OCI-LY3 (cell line): ENCODE measurements around the gene OR4D6.

ENCODE experiments used
- H2AFZ ChIP-seq: fragments of 200-600, 300-600 bp; shearing (Covaris generic); 2 replicates; pipeline ENCODE4 v1.6.0; 2014; ENCODE audit warnings: antibody characterized with exemption, low read depth, low read length
- H3K27ac ChIP-seq: fragments of 200-600, 300-600 bp; sonication (generic); 2 replicates; pipeline ENCODE4 v1.5.1; 2014; ENCODE audit warnings: mild to moderate bottlenecking, low read length, moderate library complexity, mixed read lengths
- H3K27me3 ChIP-seq: fragments of 200-600, 300-600 bp; sonication (generic); 2 replicates; pipeline ENCODE4 v1.6.1; 2014; ENCODE audit warnings: low read depth, low read length, mixed read lengths
- H3K36me3 ChIP-seq: fragments of 200-600, 300-600 bp; sonication (generic); replicated peaks from 2 replicates; pipeline ENCODE3; 2014; ENCODE audit warnings: low read depth, low read length, mixed read lengths
- H3K4me1 ChIP-seq: fragments of 300-600, 200-600 bp; sonication (generic); 2 replicates; pipeline ENCODE4 v1.6.1; 2014; ENCODE audit warnings: low read length, mixed read lengths
- H3K4me2 ChIP-seq: fragments of 200-600, 300-600 bp; sonication (generic); 2 replicates; pipeline ENCODE4 v1.6.1; 2014; ENCODE audit warnings: low read length, mixed read lengths
- H3K4me3 ChIP-seq: fragments of 300-600, 200-600 bp; sonication (generic); 2 replicates; pipeline ENCODE4 v1.5.1; 2014; ENCODE audit warnings: antibody characterized with exemption, mild to moderate bottlenecking, low read length, moderate library complexity
- H3K79me2 ChIP-seq: fragments of 300-600, 200-600 bp; shearing (Covaris generic); 2 replicates; pipeline ENCODE4 v1.6.1; 2014; ENCODE audit warnings: mild to moderate bottlenecking, low read length, mixed read lengths
- H3K9ac ChIP-seq: fragments of 300-600, 200-600 bp; shearing (Covaris generic); 2 replicates; pipeline ENCODE4 v1.6.0; 2014; ENCODE audit warnings: mild to moderate bottlenecking, low read length, moderate library complexity
- H3K9me3 ChIP-seq: fragments of 200-600, 300-600 bp; shearing (Covaris generic); 2 replicates; pipeline ENCODE4 v1.6.1; 2014; ENCODE audit warnings: low read length, mixed read lengths; ENCODE audit not compliant: insufficient read depth
- H4K20me1 ChIP-seq: fragments of 200-600, 300-600 bp; sonication (generic); 2 replicates; pipeline ENCODE4 v1.6.1; 2016; ENCODE audit warnings: low read length, mixed read lengths; ENCODE audit not compliant: insufficient read depth
- EZH2phosphoT487 ChIP-seq: fragments of 200-600 bp; shearing (Covaris generic); IDR thresholded peaks from 2 replicates; pipeline ENCODE4 v1.6.1; 2018; ENCODE audit warnings: antibody characterized with exemption, mixed run types, low read depth
- TF ChIP-seq, protein P1 (sequence below): fragments of 200-600, 300-600 bp; sonication (generic); IDR thresholded peaks from 2 replicates; pipeline ENCODE4 v1.5.1; 2014; ENCODE audit warnings: antibody characterized with exemption, low read length, low read depth

OR4D6 gene

GRCh38 chr11:59417023-59417422, 39.7 kb upstream of the OR4D6 start:
- H3K4me2 ChIP-seq, result no peak overlapping the region
- TF ChIP-seq EZH2phosphoT487, result no peak
- TF ChIP-seq, protein P1, sequence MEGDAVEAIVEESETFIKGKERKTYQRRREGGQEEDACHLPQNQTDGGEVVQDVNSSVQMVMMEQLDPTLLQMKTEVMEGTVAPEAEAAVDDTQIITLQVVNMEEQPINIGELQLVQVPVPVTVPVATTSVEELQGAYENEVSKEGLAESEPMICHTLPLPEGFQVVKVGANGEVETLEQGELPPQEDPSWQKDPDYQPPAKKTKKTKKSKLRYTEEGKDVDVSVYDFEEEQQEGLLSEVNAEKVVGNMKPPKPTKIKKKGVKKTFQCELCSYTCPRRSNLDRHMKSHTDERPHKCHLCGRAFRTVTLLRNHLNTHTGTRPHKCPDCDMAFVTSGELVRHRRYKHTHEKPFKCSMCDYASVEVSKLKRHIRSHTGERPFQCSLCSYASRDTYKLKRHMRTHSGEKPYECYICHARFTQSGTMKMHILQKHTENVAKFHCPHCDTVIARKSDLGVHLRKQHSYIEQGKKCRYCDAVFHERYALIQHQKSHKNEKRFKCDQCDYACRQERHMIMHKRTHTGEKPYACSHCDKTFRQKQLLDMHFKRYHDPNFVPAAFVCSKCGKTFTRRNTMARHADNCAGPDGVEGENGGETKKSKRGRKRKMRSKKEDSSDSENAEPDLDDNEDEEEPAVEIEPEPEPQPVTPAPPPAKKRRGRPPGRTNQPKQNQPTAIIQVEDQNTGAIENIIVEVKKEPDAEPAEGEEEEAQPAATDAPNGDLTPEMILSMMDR, result no peak
- no peak overlapping the region for H2AFZ ChIP-seq
- H3K27ac ChIP-seq, result no peak overlapping the region
- no peaks in the 10 kb centered on the region for H3K4me1 ChIP-seq
- H4K20me1 ChIP-seq, result no peaks in the 10 kb centered on the region
- H3K9ac ChIP-seq, result no peak overlapping the region
- H3K9me3 ChIP-seq, result no peaks in the 10 kb centered on the region
- 0 out of 2 replicates have a peak, but pooled peaks cover 4% of the 10 kb centered on the region for H3K27me3 ChIP-seq
- no peak overlapping the region for H3K4me3 ChIP-seq
- H3K36me3 ChIP-seq, result no peaks in the 10 kb centered on the region
- no peaks in the 10 kb centered on the region for H3K79me2 ChIP-seq

DNA sequence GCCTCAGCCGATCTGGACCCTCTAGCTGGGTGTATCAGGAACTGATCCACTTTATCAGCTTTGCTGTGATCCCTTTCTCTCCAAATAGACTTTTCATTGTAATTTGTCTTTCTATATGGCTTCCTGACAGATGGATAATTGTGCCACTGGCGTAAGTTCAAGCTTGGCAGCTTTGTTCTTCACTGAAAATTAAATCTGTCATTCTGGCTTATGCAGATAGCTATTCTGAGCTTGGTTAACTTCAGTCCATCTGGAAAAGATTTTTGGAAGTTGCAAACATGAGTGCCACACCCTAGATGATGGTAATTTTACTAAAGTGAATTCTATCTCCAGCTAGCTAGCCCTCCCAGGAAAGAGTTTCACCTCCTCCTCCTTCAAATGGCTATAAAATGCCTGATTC, 38.6 kb upstream of the OR4D6 start:
- H3K9ac ChIP-seq, result no peak overlapping the region
- H3K4me2 ChIP-seq, result no peak overlapping the region
- no peaks in the 10 kb centered on the region for H3K4me1 ChIP-seq
- H3K27ac ChIP-seq, result no peak overlapping the region
- 0 out of 2 replicates have a peak, but pooled peaks cover 4% of the 10 kb centered on the region for H3K27me3 ChIP-seq
- no peaks in the 10 kb centered on the region for H3K36me3 ChIP-seq
- H3K4me3 ChIP-seq, result no peak overlapping the region
- H3K9me3 ChIP-seq, result no peaks in the 10 kb centered on the region
- TF ChIP-seq, protein P1, result no peak
- no peak overlapping the region for H2AFZ ChIP-seq
- H3K79me2 ChIP-seq, result no peaks in the 10 kb centered on the region
- H4K20me1 ChIP-seq, result no peaks in the 10 kb centered on the region

GRCh38 chr11:59423835-59424234, 32.9 kb upstream of the OR4D6 start:
- Histone ChIP-seq H2AFZ (no peak overlapping the region), H4K20me1 (no peaks in the 10 kb centered on the region), H3K27me3 (no peaks in the 10 kb centered on the region), H3K79me2 (no peaks in the 10 kb centered on the region), H3K4me3 (no peak overlapping the region), H3K4me2 (no peak overlapping the region), H3K9me3 (no peaks in the 10 kb centered on the region), H3K4me1 (no peaks in the 10 kb centered on the region), H3K27ac (no peak overlapping the region), H3K9ac (no peak overlapping the region), H3K36me3 (no peaks in the 10 kb centered on the region)
- no peak for TF ChIP-seq EZH2phosphoT487
- TF ChIP-seq, protein P1, result no peak

DNA sequence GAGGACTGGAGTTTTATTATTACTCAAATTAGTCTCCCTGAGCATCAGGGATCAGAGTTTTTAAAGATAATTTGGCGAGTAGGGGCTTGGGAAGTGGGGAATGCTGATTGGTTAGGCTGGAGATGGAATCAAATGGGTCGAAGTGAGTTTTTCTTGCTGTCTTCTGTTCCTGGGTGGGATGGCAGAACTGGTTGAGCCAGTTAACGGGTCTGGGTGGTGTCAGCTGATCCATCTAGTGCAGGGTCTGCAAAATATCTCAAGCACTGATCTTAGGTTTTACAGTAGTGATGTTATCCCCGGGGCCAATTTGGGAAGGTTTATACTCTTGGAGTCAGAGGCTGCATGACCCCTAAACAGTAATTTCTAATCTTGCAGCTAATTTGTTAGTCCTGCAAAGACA, 31.6 kb upstream of the OR4D6 start:
- TF ChIP-seq EZH2phosphoT487, result no peak
- TF ChIP-seq, protein P1, result no peak
- no peaks in the 10 kb centered on the region for H3K9me3 ChIP-seq
- no peaks in the 10 kb centered on the region for H4K20me1 ChIP-seq
- H3K4me3 ChIP-seq, result no peak overlapping the region
- H2AFZ ChIP-seq, result no peak overlapping the region
- no peak overlapping the region for H3K9ac ChIP-seq
- no peaks in the 10 kb centered on the region for H3K27me3 ChIP-seq
- H3K4me2 ChIP-seq, result no peak overlapping the region
- no peaks in the 10 kb centered on the region for H3K79me2 ChIP-seq
- H3K27ac ChIP-seq, result no peak overlapping the region
- no peaks in the 10 kb centered on the region for H3K4me1 ChIP-seq
- no peaks in the 10 kb centered on the region for H3K36me3 ChIP-seq
